Right renal pelvis (tissue), 4 donors: ENCODE results near the gene PRSS36. TPM values are rescaled to one million over a fixed set of nuclear protein-coding genes. Genes with fewer than 3 reads are reported as not detected.

Experiments used
- DNase-seq, 4 donors: peaks; one replicate each; pipeline ENCODE4 v3.0.0-alpha.2; 2013; ENCODE audit warnings: low read depth in 4 of 4, low spot score in 3 of 4, missing footprints in 1 of 4
- polyA plus RNA-seq, 4 donors: library from polyadenylated mRNA; unstranded; fragments of 120-200 nt; gene quantifications; one replicate each; pipeline ENCODE4 v1.2.1, GENCODE V29; 2013; ENCODE audit not compliant: insufficient read length in 4 of 4

The PRSS36 gene
- polyA plus RNA-seq, 4 donors = 1.2 to 1.8 (median 1.6) TPM

DNA sequence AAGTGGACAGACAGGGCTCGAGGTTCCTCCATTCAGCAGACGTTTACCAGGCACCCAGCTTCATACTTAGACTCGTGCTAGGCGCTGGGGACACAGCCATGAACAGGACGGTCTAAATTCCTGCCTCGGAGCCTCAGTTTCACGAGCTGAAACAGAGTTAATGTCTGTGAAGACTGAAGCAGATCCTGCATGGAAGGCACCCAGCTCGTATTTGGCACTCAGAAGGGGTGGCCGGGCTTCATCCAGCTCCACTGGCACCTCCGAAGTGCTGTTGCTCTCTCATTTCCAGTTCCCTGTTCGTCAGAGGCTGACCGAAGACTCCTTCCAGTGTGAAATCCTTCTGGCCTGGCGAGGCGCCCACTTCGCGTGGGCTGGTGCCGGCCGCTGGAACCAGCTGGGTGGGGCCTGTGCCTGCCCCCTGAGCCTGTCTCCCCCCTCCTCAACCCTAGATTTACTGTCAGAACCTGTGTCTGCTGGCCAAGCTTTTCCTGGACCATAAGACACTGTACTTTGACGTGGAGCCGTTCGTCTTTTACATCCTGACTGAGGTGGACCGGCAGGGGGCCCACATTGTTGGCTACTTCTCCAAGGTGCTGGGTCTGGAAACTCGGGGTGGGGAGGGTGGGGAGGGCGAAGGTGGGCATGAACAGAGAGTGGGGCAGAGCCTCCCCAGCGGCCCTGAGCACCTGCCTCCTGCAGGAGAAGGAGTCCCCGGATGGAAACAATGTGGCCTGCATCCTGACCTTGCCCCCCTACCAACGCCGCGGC, 20.1 kb downstream of the PRSS36 start:
- no peak for DNase-seq

DNA sequence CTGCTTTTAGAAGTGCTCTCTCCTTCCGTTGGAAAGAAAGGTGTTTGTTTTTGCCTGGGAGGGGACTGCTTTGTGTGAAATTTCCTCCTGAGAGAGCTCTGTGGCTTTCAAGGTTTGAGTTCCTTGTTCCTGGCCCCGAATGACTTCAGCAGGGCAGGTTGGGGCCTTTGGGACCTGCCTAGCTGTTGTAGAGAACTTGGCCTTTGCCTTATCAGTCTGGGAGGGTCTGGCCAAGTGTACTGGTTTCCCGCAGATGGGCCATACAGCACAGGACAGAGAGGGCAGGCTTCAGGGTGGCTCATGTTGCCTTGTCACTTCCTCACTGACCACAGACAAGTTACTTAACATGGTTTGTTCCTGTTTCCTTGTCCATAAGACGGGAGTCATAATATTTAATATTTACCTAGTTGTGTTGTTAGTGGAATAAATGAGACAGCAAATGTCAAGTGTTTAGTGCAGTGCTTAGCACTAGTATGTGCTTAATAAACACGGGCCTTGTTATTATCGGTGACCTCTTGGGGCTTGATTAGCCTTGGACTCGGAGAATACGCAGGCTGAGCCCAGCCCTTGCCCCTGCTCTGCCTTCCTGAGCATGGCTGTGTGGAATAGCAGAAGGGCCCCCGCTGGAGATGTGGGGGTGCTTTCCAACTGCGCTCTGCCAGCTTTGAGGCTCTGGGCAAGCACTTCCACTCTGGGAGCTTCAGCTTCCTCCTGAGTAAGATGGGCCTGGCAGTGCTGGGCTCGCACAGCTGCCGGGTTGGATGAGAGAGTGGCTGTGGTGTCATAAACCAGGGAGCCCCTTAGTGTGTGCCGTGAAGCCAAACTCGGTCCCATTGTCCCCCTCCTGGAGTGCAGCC, 20.9 kb downstream of the PRSS36 start:
- no peak for DNase-seq

DNA sequence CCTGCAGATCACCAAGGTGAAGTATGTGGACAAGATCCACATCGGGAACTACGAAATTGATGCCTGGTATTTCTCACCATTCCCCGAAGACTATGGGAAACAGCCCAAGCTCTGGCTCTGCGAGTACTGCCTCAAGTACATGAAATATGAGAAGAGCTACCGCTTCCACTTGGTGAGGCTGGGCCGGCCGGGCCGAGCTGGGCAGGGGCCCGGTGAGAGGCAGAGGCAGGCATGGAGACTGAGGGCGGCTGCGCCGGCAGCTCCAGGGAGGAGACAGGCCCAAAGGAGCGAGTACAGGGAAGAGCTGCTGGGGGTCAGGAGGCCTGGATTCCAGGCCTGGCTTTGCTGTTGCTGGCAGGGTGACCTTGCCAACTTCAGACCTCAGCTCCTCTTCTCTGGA, 22.7 kb downstream of the PRSS36 start:
- no peak for DNase-seq

DNA sequence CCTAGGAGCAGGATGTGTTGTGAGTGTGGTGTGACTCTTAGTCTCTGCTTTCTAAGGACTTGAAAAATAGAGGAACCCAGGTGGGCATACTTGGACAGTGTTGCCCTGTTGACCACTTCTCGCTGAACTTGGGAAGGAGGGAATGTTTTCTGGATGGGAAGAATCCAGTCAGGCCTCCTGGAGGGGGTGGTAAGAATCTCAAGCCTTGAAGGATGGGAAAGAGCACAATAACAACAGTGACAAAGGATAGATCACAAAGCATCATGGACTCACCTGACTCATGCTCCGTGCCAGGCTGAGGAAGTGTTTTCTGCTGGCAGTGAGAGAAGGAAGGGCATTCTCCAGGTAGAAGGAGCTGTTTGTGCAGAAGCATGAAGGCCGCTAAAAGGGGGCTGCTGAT, 24.0 kb downstream of the PRSS36 start:
- DNase-seq = no peak

DNA sequence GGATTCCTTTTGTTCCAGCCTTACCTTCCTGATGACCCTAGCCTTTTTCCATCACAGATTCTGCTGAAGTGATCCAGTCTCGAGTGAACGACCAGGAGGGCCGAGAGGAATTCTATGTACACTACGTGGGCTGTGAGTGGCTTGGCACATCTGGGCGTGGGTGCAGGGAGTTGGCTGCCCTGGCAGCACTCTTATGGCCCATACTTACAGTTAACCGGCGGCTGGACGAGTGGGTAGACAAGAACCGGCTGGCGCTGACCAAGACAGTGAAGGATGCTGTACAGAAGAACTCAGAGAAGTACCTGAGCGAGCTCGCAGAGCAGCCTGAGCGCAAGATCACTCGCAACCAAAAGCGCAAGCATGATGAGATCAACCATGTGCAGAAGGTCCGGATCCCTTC, 29.7 kb downstream of the PRSS36 start:
- no peak for DNase-seq

DNA sequence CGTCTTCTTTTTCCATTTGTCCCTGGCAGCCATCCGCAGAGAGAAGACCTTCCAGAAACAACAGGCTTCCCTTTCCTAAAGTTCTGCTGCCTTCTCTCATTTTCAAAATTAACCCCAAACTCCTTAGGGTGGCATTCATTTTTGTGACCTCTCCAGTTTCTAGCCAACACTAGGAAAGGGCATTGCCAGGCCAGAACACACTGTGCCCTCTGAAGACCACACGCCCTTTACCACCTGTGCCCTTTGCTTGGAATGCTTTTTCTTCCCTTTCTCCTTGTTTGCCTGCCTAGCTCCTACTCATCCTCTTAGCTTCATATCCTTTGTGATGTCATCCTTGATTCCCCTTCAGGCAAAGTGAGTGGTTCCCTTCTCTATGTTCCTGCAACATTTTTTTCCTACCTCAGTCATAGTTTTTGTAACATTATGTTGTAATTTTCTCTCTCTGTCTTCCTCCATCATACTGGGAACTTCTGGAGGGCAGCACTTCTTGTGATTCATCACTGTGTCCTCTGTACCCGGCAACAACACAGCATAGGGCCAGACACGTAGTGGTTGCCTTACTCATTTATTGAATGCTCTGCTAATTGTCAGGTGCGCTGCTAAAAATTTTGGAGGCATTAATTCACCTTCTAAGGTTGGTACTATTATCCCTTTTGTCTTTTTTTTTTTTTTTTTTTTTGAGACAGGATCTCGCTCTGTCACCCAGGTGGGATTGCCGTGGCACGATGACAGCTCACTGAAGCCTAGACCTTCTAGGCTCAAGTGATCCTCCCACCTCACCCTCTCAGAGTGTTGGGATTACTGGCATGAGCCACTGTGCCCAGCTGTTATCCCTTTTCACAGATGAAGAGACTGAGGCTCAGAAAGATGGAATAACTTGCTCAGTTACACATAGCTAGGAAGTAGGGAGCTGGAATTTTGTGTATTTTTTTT, 31.4 kb downstream of the PRSS36 start:
- no peak for DNase-seq

DNA sequence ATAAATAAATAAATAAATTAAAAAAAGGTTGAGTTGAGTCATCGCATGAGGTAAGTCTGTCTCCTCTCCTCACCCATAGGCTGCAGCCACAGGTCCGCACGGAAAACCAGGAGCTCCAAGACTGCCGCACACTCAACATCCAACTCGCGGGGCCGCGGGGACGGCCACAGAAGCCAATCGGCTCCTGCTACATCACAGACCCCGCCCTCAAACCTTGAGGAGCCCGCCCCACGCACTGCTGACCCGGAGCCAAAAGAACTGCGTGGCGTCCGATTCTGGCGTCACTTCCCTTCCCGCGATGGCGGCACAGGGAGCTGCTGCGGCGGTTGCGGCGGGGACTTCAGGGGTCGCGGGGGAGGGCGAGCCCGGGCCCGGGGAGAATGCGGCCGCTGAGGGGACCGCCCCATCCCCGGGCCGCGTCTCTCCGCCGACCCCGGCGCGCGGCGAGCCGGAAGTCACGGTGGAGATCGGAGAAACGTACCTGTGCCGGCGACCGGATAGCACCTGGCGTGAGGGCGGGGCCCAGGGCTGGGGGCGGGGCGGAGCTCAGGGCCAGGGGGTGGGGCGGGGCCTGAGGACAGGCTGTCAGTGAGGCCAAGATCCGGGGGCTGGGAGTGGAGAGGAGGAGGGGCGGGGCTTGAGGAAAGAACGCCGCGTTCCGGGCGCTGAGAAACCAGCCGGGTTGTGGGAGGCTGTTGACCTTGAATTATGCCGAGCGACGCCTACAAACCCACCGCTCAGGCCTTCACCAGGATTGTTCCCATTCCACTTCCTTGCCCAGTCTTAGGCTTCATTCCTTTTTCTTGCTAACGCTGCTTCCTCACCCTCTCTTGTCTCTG, 32.3 kb downstream of the PRSS36 start, which contains the start of gene KAT8:
Gene KAT8 (plus strand): TSS at position 281 of the 839 bp plus-strand sequence. CDS start 18 bp downstream, at position 299.
- DNase-seq = peak; percentile 94 to 97 (median 96)

DNA sequence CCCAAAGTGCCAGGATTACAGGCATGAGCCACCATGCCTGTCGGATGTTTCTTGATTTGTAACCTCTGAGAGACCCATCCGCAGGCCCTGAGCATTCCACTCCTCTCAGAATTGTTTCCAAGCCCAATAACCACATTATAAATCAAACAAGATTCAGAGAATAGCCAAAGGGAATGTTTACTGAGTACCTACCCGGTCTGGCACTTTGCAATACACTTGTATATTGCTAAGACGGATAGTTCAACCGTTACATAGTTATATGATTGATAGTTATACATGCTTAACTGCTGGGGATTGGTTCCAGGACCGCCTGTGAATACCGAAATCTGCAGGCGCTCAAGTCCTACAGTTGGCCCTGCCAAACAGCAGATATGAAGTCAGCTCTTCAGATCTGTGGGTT, 35.4 kb downstream of the PRSS36 start:
- DNase-seq = no peak

DNA sequence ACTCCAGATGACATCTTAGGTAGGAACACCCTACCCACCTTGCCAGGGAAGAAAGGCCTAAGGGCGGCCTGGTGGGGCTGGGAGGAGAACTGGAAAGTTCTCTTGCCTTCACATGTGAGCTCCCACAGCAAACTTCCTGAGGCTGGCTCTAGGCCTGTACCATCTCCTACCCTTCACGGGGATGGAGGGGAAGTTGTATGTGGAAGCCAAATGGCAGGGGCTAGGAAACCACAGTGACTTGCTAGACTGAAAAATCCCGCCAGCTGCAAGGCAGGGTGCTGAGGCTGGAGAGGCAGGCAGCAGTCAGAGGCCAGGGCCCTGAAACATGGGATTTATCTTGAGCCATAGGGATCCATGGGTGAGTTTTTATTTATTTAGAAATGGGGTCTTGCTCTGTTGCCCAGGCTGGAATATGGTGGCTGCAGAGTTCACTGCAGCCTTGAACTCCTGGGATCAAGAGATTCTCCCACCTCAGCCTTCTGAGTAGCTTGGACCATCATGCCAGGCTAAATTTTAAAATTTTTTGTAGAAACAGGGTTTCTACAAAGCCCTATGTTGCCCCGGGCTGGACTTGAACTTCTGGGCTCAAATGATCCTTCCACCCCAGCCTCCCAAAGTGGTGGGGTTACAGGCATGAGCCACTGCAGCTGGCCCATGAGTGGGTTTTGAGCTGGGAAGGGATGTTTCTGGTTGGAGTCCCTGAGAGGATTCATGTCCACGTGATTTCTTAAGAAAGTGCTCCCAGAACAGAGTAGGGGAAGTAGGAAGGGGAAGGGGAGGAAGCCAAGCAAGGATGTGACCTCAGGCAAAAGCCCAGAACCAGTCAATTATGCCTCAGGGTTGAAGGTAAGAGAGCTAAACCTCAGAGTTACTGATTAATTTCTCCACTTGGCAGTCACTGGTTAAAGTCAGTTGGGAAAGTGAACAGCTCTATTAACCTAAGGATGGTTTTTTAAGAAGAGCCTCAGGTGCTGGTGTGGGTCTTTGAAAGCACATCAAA, 36.4 kb downstream of the PRSS36 start:
- no peak for DNase-seq

DNA sequence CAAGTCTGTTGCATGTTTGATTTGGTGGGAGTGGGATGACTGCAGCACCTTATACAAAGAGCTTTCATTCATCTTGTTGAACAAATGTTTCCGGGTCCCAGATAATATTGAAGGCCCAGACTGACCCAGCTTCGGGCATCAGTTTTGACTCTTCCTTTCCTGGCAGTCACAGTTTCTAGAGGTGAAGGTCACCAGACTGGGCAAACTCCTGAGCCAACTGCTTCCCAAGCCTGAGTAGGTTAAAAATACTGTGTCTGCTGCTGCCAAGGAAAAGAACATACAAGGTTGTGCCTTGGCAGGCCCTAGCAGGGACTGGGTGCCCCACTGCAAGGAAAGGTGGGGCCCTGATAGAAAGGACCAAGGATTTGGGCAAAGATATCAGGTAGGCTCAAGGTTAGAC, 37.2 kb downstream of the PRSS36 start:
- no peak for DNase-seq

DNA sequence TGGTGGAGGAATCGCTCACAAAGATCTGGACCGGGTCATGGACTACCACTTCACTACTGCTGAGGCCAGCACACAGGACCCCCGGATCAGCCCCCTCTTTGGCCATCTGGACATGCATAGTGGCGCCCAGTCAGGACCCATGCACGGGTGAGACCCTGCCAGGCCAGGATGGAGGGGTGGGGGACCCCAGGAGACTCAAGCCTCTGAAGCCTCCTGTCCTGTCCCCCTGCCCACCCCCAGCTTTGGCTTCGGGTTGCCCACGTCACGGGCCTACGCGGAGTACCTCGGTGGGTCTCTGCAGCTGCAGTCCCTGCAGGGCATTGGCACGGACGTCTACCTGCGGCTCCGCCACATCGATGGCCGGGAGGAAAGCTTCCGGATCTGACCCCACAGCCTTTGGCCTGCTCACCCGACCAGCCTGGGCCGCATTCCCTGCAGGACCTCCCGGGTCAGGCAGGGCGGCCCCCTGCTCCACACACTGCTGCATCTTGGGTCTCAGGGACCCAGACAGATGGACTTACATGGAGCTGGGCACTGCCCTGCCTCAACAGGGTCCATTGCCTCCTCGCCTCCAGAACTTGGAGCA, 37.9 kb downstream of the PRSS36 start:
- DNase-seq = no peak

DNA sequence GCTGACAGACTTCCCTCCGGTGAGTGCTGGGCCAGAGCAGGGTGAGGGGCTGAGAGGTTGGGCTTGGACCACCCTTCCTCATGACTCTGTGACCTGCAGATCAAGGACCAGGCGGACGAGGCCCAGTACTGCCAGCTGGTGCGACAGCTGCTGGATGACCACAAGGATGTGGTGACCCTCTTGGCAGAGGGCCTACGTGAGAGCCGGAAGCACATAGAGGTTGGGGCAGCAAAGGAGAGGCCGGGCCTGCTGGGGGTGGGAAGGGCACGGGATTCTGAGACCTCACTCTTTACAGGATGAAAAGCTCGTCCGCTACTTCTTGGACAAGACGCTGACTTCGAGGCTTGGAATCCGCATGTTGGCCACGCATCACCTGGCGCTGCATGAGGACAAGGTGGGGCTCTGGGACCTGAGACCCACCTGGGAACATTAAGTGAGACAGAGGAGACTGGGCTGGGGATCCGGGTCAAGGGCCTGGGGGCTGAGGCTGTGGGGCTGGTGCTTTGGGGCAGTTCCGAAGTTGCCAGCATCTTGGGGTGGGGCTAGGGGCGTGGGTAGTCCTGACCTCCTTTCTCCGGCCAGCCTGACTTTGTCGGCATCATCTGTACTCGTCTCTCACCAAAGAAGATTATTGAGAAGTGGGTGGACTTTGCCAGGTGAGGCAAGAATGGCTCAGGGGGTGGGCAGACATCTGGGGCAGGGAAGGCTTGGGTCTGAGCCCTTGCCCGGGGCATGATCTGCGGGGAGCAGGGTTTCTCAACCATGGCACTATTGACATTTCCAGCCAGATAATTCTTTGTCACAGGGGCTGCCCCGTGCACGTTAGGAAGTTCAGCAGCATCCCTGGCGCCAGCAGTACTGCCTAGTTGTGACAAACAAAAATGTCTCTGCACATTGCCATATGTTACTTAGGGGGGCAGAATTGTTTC, 39.5 kb downstream of the PRSS36 start:
- no peak for DNase-seq

DNA sequence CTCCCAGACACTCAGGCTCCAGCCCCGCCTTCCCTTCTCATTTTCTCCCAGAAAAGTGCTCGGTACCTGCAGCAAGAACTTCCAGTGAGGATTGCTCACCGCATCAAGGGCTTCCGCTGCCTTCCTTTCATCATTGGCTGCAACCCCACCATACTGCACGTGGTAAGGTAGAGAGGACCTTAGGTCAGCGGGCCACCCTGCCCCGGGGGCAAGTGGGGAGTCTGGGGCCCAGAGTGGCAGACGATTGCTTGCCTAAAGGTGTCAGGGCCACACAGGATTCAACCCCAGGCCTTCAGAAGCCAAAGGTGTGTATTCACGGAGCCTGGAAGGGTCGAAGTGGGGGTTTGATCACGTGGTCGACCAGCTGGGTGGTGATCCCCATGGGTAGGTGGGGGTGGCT, 40.2 kb downstream of the PRSS36 start:
- DNase-seq = no peak

DNA sequence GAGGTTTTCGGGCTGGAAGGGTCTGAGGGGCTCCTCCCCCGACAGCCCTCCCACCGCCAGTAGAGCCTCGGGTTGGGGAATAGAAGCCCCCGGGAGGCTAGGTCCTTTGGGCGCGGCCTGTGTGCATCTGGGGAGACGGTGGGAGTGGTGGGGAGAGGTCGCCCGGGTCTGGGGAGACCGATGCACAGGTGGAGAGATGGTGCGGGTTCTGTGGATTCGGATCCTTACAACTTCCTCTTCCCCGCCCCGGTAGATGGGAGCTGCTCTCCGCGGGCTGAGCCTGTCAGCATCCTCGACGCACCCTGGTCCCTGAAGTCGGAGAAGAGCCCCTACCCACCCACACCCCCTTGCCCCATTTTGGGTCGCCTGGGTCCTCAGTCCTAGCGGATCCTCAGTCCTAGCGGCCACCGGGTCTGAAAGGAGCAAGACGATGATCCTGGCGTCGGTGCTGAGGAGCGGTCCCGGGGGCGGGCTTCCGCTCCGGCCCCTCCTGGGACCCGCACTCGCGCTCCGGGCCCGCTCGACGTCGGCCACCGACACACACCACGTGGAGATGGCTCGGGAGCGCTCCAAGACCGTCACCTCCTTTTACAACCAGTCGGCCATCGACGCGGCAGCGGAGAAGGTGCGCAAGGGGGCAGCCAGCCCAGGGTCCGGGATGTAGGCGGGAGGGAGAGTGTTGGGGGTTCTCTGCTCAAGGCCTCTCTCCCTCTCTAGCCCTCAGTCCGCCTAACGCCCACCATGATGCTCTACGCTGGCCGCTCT, 40.9 kb downstream of the PRSS36 start:
- DNase-seq = no peak

DNA sequence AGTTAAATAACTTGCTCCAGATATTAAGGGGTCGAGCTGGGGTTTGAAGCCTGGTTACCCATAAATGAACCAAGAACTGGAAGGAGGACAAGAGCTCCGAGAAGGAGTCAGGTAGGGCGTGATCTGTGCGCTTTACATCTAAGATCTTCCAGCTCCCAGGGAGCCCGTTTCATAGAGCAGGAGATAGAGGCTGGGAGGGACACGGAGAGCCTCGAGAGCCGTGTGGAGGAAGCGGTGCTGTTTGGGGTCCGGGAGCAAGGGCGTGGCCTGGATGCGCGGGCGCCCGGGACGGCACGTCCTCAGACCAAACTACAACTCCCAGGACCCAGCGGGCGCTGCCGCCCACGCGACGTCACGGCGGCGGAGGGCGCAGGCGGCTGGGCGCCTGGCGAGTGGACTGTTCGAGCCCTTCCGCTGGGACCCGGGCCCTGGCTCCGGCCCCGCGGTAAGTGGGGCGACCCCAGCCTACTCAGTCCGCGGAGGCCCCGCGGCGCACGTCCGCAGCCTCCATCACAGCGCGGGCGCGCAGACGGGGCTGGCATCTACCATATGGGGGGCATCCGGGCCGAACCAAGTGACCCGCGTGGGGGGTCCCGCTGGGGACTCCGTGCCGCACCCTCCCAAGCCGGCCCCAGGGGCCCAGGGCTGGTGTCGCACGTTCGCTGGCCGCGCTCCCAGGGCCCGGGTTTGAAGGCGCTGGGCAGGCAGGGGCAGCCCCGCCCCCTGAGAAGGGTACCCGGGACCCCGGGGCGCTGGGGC, 41.7 kb downstream of the PRSS36 start, which contains the start of gene BCKDK:
Gene BCKDK (plus strand): TSS at position 352 of the 759 bp plus-strand sequence. CDS start 838 bp downstream, outside the sequence.
- peak in 1 of 4 donors; percentile 51 for DNase-seq
